Measurements from ENCODE around the gene USPL1.

GRCh38 chr13:30580852-30581502, 36.7 kb upstream of the USPL1 start:
- TF ChIP-seq EZH2 (IDR thresholded peaks at IDR 0.05; ENCODE audit: insufficient read depth, poor library complexity, severe bottlenecking) (no peak), EZH2phosphoT487 (IDR thresholded peaks at IDR 0.05; ENCODE audit: insufficient read depth, low read depth) (no peak)
